HG03280 (cell line): ENCODE measurements around the gene TPR.

Experiments used
- ATAC-seq: cut with Tn5 transposase; IDR thresholded peaks from one replicate; pipeline ENCODE4 v1.9.1; 2021; ENCODE audit warnings: mild to moderate bottlenecking, moderate library complexity; ENCODE audit not compliant: unreplicated experiment

TPR gene

DNA sequence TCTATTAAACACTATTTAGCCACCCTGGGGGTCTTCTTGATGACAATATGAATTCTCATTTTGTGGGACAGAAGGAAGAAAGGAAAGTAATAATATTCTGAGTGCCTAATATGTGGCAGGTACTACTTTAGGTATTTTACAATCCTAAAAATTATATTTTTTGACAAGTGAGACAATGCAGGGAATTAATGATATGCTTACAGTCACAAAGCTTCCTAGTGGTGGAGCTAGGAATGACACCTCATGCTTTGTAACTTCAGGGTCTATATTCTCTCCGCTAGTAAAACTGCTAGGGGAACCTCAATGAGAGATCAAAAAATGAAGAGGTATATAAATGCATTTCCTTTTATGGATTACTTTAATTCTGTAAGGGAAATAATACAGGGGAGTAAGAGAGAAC lies 44.3 kb downstream of the TPR start:
- ATAC-seq: no peak

GRCh38 chr1:186327331-186327730 lies 47.7 kb downstream of the TPR start:
- no peak for ATAC-seq

GRCh38 chr1:186326009-186326408 lies 49.0 kb downstream of the TPR start:
- ATAC-seq: no peak

DNA sequence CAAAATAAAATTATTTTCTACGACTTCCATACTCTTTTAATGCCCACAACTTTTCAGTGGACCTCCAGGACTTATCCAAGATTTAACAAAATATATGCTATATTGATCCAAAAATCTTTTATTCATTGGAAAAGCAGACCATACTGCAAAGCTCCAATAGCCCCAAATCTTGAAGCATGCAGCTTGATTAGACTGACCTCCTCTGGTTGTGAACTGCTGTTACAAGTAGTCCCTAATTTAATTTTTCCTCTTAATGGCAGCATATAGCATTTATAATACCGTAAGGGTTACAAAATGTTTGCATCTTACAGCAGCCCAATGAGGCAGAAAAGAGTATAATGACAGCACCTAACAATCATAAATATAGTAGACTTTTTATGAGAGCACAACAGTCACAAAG lies 49.8 kb downstream of the TPR start:
- no peak for ATAC-seq

GRCh38 chr1:186323865-186324264 lies 51.2 kb downstream of the TPR start:
- no peak for ATAC-seq

GRCh38 chr1:186315570-186315969 lies 59.5 kb downstream of the TPR start:
- ATAC-seq: no peak

DNA sequence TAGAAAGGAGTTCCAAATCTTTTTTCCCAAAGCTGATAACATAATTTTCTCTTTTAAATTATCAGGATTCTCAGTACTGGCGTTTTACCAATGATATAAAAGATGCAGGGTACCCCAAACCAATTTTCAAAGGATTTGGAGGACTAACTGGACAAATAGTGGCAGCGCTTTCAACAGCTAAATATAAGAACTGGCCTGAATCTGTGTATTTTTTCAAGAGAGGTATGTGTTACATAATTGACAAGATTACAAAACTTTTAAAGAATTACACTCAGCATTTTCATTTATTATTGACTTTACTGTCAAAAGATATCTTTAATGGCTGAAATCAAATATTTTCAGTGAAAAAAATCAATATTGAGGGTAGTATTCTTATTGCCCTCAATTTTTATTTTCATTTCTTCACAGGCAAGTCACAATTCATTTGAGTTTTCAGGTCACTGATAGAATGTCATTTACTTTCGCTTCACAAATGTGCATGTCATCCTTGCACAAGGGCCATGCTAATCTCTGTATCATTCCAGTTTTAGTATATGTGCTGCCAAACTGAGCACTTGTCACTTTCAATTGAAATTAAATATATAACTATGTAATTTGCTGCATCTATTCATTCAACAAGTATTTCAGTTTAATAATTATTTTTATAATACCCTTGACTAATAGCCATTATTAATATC lies 63.5 kb downstream of the TPR start:
- no peak for ATAC-seq

- ATAC-seq: no peak
These were observed 64.7 kb downstream of the TPR start for GRCh38 chr1:186310307-186310706.

GRCh38 chr1:186308264-186309060 lies 66.6 kb downstream of the TPR start:
- no peak for ATAC-seq

GRCh38 chr1:186307445-186307844 lies 67.6 kb downstream of the TPR start:
- no peak for ATAC-seq

- ATAC-seq: no peak
These were observed 68.5 kb downstream of the TPR start for GRCh38 chr1:186306533-186306932.

DNA sequence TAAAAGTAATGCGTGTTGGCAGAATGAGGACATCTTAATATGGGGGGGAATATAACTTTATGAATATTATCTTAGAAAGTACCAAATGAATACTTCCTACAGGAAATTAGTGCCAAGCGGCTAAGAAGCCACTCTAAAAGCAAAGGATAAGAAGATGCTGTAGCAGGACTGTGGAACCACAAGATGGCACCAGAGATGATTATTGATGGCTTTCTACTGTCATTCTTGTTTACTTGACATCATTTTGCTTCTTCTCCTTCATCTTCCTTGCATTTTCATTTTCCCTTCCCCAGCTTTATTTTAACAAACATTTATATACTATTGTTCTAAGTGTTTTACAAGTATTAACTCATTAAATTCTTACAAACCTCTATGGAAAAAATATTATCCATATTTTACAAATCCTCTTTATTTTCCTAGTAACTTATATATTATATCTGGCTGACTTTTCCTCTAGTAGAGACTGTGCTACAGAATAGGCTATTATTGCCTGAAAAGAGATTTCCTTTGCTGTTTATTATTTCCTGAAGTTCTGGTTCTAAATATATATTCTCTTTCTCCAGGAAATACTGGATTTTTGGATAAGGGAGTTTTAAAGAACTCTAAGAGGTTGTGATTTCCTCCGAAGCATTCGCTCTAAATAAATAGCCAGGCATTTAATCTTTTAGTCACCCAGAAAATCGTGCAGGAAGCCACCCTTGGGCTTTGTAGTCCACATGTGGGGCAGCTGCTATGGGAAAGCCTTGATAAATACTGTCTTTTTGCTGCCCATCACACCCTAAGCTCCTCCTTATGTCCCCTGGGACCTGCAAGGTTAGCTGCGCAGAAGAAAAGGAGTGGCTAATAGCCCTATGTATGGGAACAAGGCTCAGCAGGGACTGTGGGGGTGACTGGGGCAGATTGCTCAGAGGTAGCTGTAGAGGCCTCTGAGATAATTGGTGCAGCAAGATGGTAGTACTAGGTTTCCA lies 69.8 kb downstream of the TPR start:
- ATAC-seq: peak; percentile 65

DNA sequence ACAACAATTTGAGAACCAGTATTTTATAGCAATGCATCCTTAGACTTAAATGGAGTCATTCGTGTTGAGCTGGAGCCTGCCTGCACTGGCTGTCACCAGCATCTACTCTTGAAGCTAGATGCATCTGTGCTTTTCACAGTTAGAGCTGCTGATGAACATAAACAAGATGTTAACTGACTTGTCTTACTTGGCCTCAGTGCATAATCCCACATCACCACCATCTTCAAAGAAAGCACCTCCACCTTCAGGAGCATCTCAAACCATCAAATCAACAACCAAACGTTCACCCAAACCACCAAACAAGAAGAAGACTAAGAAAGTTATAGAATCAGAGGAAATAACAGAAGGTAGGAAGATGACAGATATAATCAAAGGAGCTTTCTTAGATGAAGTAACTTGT lies 71.1 kb downstream of the TPR start:
- no peak for ATAC-seq

DNA sequence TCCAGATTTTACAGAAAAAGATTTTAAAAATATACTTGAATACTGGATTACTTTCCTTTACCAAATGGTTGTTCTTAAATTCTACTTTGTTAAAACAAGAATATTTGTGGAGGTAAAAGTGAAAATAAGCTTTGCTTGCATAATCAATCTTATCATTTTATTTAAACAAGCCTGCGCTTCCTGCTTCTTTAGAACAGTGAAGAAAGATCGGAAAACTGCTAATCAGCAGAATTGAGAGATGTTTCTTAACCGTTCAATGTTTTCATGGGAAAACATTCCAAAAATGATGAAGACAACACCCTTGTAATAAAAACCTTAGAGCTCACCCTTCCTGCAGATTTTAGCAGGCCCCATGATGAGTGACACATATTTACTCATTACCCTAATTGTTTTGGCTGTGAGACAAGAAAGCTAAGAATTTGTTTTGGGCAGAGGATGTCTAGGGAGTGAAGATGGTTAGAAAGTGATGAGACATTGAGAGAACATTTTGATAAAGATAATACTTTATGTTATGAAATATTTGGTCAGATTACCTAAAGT lies 72.6 kb downstream of the TPR start:
- ATAC-seq: no peak

GRCh38 chr1:186301448-186301847 lies 73.6 kb downstream of the TPR start:
- no peak for ATAC-seq

GRCh38 chr1:186300056-186300455 lies 75.0 kb downstream of the TPR start:
- no peak for ATAC-seq

GRCh38 chr1:186299570-186299969 lies 75.5 kb downstream of the TPR start:
- no peak for ATAC-seq

DNA sequence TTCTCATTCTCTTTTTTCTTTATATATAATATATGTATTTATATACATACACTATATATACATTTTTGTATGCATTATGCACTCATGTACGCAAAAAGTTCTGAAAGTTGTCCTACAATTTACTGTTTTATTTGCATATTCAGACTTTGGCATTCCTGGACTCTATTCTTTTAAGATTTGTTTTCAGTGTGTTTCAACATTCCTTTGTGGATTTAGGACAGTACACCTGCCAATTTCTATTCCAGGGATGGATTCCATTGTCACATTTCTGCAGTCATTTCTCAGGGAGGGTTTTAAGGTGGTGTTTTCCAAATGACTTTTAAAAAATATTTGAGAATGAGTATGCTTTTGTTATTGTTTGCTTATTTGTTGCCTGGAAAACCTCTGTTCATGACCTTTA lies 76.2 kb downstream of the TPR start:
- ATAC-seq: no peak

- no peak for ATAC-seq
These were observed 77.5 kb downstream of the TPR start for GRCh38 chr1:186297439-186298045.

DNA sequence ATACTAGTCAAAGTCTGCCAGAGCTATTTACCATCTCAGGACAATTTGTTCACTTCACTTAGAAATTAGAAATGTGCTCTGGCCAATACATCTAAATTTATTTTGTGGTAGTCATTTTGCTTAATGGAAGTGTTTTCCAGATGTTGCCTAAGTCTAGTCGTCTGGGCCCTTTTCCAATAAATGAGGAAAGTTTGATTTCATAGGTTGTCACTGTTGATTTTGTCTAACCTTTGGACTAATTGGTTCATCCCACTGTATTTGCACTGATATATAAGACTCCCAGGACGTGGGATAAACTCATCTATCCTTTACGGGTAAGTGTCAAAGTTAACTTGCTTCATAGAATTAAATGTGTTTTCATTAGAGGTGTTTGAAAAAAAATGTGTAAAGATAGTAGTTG lies 79.1 kb downstream of the TPR start, which contains the start of gene PRG4:
PRG4 (plus strand) TSS at position 300 of the 400 bp plus-strand sequence.
- no peak for ATAC-seq

GRCh38 chr1:186292875-186293274 lies 82.2 kb downstream of the TPR start:
- ATAC-seq: no peak
